ENCODE measurements around the gene SKIC2.
"Not testable (repeated sequence)": the region's sequence is repeated elsewhere in the genome, so short reads cannot be mapped to it uniquely, and the experiment has no call there.

- TF ChIP-seq MXI1 (IDR thresholded peaks at IDR 0.05; ENCODE audit: borderline replicate concordance, low read depth, low read length); RAD21 (IDR thresholded peaks at IDR 0.05; ENCODE audit: low read length); CTCF (conservative IDR thresholded peaks at IDR 0.05; ENCODE audit: low read depth, low read length); RFX5 (IDR thresholded peaks at IDR 0.05; ENCODE audit: low read depth, low read length); CEBPB (IDR thresholded peaks at IDR 0.05; ENCODE audit: low read depth, low read length): not testable (repeated sequence)
Observed at GRCh38 chr6:32009537-32009936, 50.6 kb downstream of the SKIC2 start.
